Hepatocyte (in vitro differentiated cells): ENCODE results near the gene NLRC3.
"Not testable (repeated sequence)": the region's sequence is repeated elsewhere in the genome, so short reads cannot be mapped to it uniquely, and the experiment has no call there.

Experiments
- EZH2 ChIP-seq: fragments of 200-600 bp; sonication (generic); IDR thresholded peaks from 2 replicates; pipeline ENCODE4 v1.6.1; 2016; ENCODE audit warnings: antibody characterized with exemption, mild to moderate bottlenecking, borderline replicate concordance
- TF ChIP-seq, protein P1 (sequence below): fragments of 200-600 bp; sonication (generic); IDR thresholded peaks from 2 replicates; pipeline ENCODE4 v1.5.1; 2016; ENCODE audit warnings: antibody characterized with exemption, mild to moderate bottlenecking; ENCODE audit not compliant: poor library complexity

- TF ChIP-seq, protein P1, sequence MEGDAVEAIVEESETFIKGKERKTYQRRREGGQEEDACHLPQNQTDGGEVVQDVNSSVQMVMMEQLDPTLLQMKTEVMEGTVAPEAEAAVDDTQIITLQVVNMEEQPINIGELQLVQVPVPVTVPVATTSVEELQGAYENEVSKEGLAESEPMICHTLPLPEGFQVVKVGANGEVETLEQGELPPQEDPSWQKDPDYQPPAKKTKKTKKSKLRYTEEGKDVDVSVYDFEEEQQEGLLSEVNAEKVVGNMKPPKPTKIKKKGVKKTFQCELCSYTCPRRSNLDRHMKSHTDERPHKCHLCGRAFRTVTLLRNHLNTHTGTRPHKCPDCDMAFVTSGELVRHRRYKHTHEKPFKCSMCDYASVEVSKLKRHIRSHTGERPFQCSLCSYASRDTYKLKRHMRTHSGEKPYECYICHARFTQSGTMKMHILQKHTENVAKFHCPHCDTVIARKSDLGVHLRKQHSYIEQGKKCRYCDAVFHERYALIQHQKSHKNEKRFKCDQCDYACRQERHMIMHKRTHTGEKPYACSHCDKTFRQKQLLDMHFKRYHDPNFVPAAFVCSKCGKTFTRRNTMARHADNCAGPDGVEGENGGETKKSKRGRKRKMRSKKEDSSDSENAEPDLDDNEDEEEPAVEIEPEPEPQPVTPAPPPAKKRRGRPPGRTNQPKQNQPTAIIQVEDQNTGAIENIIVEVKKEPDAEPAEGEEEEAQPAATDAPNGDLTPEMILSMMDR, result not testable (repeated sequence)
- not testable (repeated sequence) for TF ChIP-seq EZH2
Measured at GRCh38 chr16:3608976-3609375, 31.8 kb upstream of the NLRC3 start.
